Stomach (tissue), 4 donors: Measurements from ENCODE around the gene CHD3.

Experiments
- EP300 ChIP-seq: sonication (generic); formaldehyde crosslinking; IDR thresholded peaks from one replicate; pipeline ENCODE4 v1.6.1; 2017; ENCODE audit warnings: antibody characterized with exemption
- POLR2AphosphoS5 ChIP-seq, 3 donors: sonication (generic); formaldehyde crosslinking; IDR thresholded peaks; one replicate each; pipeline ENCODE4 v1.6.1; 2016; ENCODE audit warnings: antibody characterized with exemption in 3 of 3
- TF ChIP-seq, protein P1 (sequence below), 7 experiments: fragments of 450-650 bp in 4 of 7; fragments of 200-600 bp in 3 of 7; sonication (generic) in 3 of 7; IDR thresholded peaks; one replicate each; pipeline ENCODE4 v1.5.1; 2016 to 2019; ENCODE audit warnings: antibody characterized with exemption in 7 of 7, control low read depth in 2 of 7, mild to moderate bottlenecking in 1 of 7

GRCh38 chr17:7944326-7944725, 55.7 kb downstream of the CHD3 start:
- TF ChIP-seq, protein P1, sequence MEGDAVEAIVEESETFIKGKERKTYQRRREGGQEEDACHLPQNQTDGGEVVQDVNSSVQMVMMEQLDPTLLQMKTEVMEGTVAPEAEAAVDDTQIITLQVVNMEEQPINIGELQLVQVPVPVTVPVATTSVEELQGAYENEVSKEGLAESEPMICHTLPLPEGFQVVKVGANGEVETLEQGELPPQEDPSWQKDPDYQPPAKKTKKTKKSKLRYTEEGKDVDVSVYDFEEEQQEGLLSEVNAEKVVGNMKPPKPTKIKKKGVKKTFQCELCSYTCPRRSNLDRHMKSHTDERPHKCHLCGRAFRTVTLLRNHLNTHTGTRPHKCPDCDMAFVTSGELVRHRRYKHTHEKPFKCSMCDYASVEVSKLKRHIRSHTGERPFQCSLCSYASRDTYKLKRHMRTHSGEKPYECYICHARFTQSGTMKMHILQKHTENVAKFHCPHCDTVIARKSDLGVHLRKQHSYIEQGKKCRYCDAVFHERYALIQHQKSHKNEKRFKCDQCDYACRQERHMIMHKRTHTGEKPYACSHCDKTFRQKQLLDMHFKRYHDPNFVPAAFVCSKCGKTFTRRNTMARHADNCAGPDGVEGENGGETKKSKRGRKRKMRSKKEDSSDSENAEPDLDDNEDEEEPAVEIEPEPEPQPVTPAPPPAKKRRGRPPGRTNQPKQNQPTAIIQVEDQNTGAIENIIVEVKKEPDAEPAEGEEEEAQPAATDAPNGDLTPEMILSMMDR (IDR thresholded peaks at IDR 0.05) = no peak
- TF ChIP-seq EP300 (no peak), POLR2AphosphoS5 (IDR thresholded peaks at IDR 0.05) (no peak)
